ENCODE data around the gene VPS8. TPM values are rescaled to one million over a fixed set of nuclear protein-coding genes. Genes with fewer than 3 reads are reported as not detected.

Gene VPS8
- total RNA-seq, 1 experiment from 2014 or later: 39.7 TPM

- Histone ChIP-seq H3K9ac (ENCODE audit: extremely low read depth, insufficient read length, low read length) (no peak overlapping the region), H4K5ac (ENCODE audit: insufficient read length, low read depth, low read length) (no peak overlapping the region), H2AK5ac (ENCODE audit: insufficient read length, low read length) (no peak overlapping the region), H3K4me1 (ENCODE audit: insufficient read depth, low read length) (no peaks in the 10 kb centered on the region), H3K79me1 (ENCODE audit: insufficient read depth, low read depth, low read length, poor library complexity, severe bottlenecking) (no peaks in the 10 kb centered on the region), H4K91ac (ENCODE audit: insufficient read length, low read depth, low read length) (no peak overlapping the region), H3K4me2 (ENCODE audit: insufficient read depth, insufficient read length, low read length) (no peak overlapping the region), H3K9me3 (ENCODE audit: control insufficient read depth, low read depth, low read length) (no peaks in the 10 kb centered on the region), H4K8ac (replicated peaks; ENCODE audit: insufficient read length, low read depth, low read length) (no peak overlapping the region), H3K23ac (ENCODE audit: insufficient read length, low read depth, low read length) (no peak overlapping the region), H4K20me1 (ENCODE audit: control insufficient read depth, insufficient read depth, insufficient read length) (no peaks in the 10 kb centered on the region), H3K27ac (ENCODE audit: insufficient read length, low read depth, low read length) (no peak overlapping the region), H3K4ac (ENCODE audit: low read depth, low read length) (no peak overlapping the region), H2BK120ac (ENCODE audit: low read depth, low read length, poor library complexity, severe bottlenecking) (no peak overlapping the region), H2BK12ac (ENCODE audit: insufficient read length, low read depth, low read length) (no peak overlapping the region), H3K79me2 (ENCODE audit: insufficient read depth, low read length) (no peaks in the 10 kb centered on the region), H2BK20ac (ENCODE audit: low read depth, low read length, poor library complexity, severe bottlenecking) (no peak overlapping the region), H2AFZ (ENCODE audit: low read length) (no peak overlapping the region), H3K27me3 (ENCODE audit: insufficient read depth, low read length) (no peaks in the 10 kb centered on the region), H2BK15ac (ENCODE audit: low read depth, low read length) (no peak overlapping the region), H3K23me2 (ENCODE audit: insufficient read length, low read depth, low read length, poor library complexity, severe bottlenecking) (no peaks in the 10 kb centered on the region), H3K14ac (ENCODE audit: insufficient read depth, low read length) (no peak overlapping the region), H3K56ac (ENCODE audit: insufficient read length, low read depth, low read length) (no peak overlapping the region), H3T11ph (ENCODE audit: low read length) (no peak overlapping the region), H2BK5ac (ENCODE audit: insufficient read length, low read length) (no peak overlapping the region), H3K18ac (ENCODE audit: insufficient read length, low read depth, low read length) (no peak overlapping the region)
- TF ChIP-seq CTCF (conservative IDR thresholded peaks at IDR 0.05): no peak
- peaks cover 4 to 24% (median 12%) of the 10 kb centered on the region in 3 experiments; a peak in 6 of 7 replicates for H3K36me3 Mint-ChIP-seq (ENCODE audit: insufficient read depth in 1 of 3, low read depth in 3 of 3)
- peaks cover 4 to 10% of the 10 kb centered on the region in 2 experiments; a peak in 3 of 4 replicates for H3K4me1 Mint-ChIP-seq
- no CpG with 5 or more reads among the region's 1 CpG for WGBS (ENCODE audit: extremely low coverage, insufficient read length, low lambda C conversion rate)
- H3K9me3 Mint-ChIP-seq: no peaks in the 10 kb centered on the region
- H3K27me3 Mint-ChIP-seq (ENCODE audit: low read depth): no peaks in the 10 kb centered on the region
- DNase-seq: no peak
- no peak overlapping the region for H3K4me3 Mint-ChIP-seq
- no peak overlapping the region; a peak in 1 of 7 replicates for H3K27ac Mint-ChIP-seq
These were observed 234.2 kb downstream of the VPS8 start for GRCh38 chr3:185046164-185046515.
